Peyer's patch (tissue), 4 donors: ENCODE measurements around the gene LHB.

ENCODE experiments used
- POLR2A ChIP-seq, 2 donors: fragments of 450-650 bp; IDR thresholded peaks; one replicate each; pipeline ENCODE4 v1.5.1; 2017; ENCODE audit warnings: antibody characterized with exemption in 2 of 2, mild to moderate bottlenecking in 2 of 2, moderate library complexity in 2 of 2
- TF ChIP-seq, protein P1 (sequence below), 6 experiments: fragments of 450-650 bp in 4 of 6; fragments of 200-600 bp in 2 of 6; sonication (generic) in 1 of 6; IDR thresholded peaks; one replicate each; pipeline ENCODE4 v1.5.1; 2017 to 2019; ENCODE audit warnings: antibody characterized with exemption in 6 of 6, mild to moderate bottlenecking in 3 of 6, moderate library complexity in 1 of 6

- TF ChIP-seq, protein P1, sequence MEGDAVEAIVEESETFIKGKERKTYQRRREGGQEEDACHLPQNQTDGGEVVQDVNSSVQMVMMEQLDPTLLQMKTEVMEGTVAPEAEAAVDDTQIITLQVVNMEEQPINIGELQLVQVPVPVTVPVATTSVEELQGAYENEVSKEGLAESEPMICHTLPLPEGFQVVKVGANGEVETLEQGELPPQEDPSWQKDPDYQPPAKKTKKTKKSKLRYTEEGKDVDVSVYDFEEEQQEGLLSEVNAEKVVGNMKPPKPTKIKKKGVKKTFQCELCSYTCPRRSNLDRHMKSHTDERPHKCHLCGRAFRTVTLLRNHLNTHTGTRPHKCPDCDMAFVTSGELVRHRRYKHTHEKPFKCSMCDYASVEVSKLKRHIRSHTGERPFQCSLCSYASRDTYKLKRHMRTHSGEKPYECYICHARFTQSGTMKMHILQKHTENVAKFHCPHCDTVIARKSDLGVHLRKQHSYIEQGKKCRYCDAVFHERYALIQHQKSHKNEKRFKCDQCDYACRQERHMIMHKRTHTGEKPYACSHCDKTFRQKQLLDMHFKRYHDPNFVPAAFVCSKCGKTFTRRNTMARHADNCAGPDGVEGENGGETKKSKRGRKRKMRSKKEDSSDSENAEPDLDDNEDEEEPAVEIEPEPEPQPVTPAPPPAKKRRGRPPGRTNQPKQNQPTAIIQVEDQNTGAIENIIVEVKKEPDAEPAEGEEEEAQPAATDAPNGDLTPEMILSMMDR (IDR thresholded peaks at IDR 0.05) = no peak
- TF ChIP-seq POLR2A (IDR thresholded peaks at IDR 0.05) = no peak
Observed at GRCh38 chr19:48982280-48982679, 34.6 kb downstream of the LHB start.
